Endothelial cell of umbilical vein (primary cell): ENCODE results near the gene KLK2. TPM values are rescaled to one million over a fixed set of nuclear protein-coding genes. Genes with fewer than 3 reads are reported as not detected.
A peak's percentile ranks its signal among the peaks of the same experiment; 100 is the strongest.

ENCODE experiments used
- BruUV-seq: library from RNA; stranded (reverse); fragments of 400-500 nt; replicated peaks from 2 replicates; lab custom pipeline; 2021; lab: Mats Ljungman, UMichigan
- CTCF ChIA-PET: fragments of 300-600, 350-600 bp; sonication (Branson Sonifier 250); formaldehyde crosslinking; loops from one replicate; lab custom pipeline; 2021; ENCODE audit warnings: antibody characterized with exemption, inconsistent platforms; lab: Charles Lee
- POLR2A ChIA-PET: fragments of 300-600, 350-600 bp; sonication (Branson Sonifier 250); formaldehyde crosslinking; loops from one replicate; lab custom pipeline; 2021; ENCODE audit warnings: antibody characterized with exemption, inconsistent platforms; lab: Charles Lee
- DNase-seq: peaks from one replicate; pipeline ENCODE4 v3.0.0-alpha.2; 2011; ENCODE audit warnings: low read depth, low spot score
- FAIRE-seq: peaks from 2 replicates; lab custom pipeline; 2011; peaks lifted over from hg19 to GRCh38; lab: Jason Lieb, UNC
- H2AFZ ChIP-seq: 2 replicates; pipeline ENCODE4 v1.6.0; 2012; ENCODE audit warnings: low read depth, low read length, control low read depth, inconsistent platforms
- H3K27ac ChIP-seq: 2 replicates; pipeline ENCODE4 v1.5.1; 2011; ENCODE audit warnings: low read depth, mild to moderate bottlenecking, control low read depth, low read length, moderate library complexity; ENCODE audit not compliant: insufficient read depth
- H3K27me3 ChIP-seq, 2 experiments: 2 replicates each; pipeline versions ENCODE4 v1.6.0 to v1.6.1; 2011; ENCODE audit warnings: low read length in 2 of 2, mixed read lengths in 1 of 2; ENCODE audit not compliant: control insufficient read depth in 2 of 2, insufficient read depth in 2 of 2
- H3K36me3 ChIP-seq, 2 experiments: 2 replicates in 1 of 2; 3 replicates in 1 of 2; pipeline ENCODE4 v1.5.1; 2011; ENCODE audit warnings: low read length in 2 of 2, mild to moderate bottlenecking in 1 of 2, moderate library complexity in 1 of 2; ENCODE audit not compliant: control insufficient read depth in 2 of 2, insufficient read depth in 2 of 2; ENCODE audit errors: extremely low read depth in 1 of 2
- H3K4me1 ChIP-seq: 3 replicates; pipeline ENCODE4 v1.5.1; 2011; ENCODE audit warnings: mild to moderate bottlenecking, low read length; ENCODE audit not compliant: control insufficient read depth, insufficient read depth; ENCODE audit errors: extremely low read depth
- H3K4me2 ChIP-seq: 2 replicates; pipeline ENCODE4 v1.6.1; 2011; ENCODE audit warnings: low read length, control low read depth, mixed read lengths; ENCODE audit not compliant: insufficient read depth
- H3K4me3 ChIP-seq, 3 experiments: fragments of 200-600 bp in 1 of 3; sonication (generic), shearing (Covaris generic) in 1 of 3; replicated peaks in 1 of 3; 2 replicates each; pipeline ENCODE4 v1.5.1; 2011 to 2016; ENCODE audit warnings: control low read depth in 3 of 3, low read length in 3 of 3, mild to moderate bottlenecking in 2 of 3, inconsistent platforms in 1 of 3, low read depth in 1 of 3, moderate library complexity in 1 of 3; ENCODE audit not compliant: insufficient read depth in 1 of 3
- H3K79me2 ChIP-seq: 2 replicates; pipeline ENCODE4 v1.6.0; 2012; ENCODE audit warnings: low read length, inconsistent platforms; ENCODE audit not compliant: control insufficient read depth, insufficient read depth
- H3K9ac ChIP-seq: replicated peaks from 2 replicates; pipeline ENCODE3; 2011; ENCODE audit warnings: low read length, control low read depth; ENCODE audit not compliant: insufficient read depth; ENCODE audit errors: extremely low read depth
- H3K9me1 ChIP-seq: replicated peaks from 3 replicates; pipeline ENCODE4 v1.6.0; 2011; ENCODE audit warnings: mild to moderate bottlenecking, low read length; ENCODE audit not compliant: control insufficient read depth, insufficient read depth; ENCODE audit errors: extremely low read depth
- H3K9me3 ChIP-seq: replicated peaks from 2 replicates; pipeline ENCODE4 v1.5.1; 2012; ENCODE audit warnings: low read length, inconsistent platforms; ENCODE audit not compliant: control insufficient read depth, insufficient read depth
- H4K20me1 ChIP-seq: replicated peaks from 2 replicates; pipeline ENCODE3; 2011; ENCODE audit warnings: mild to moderate bottlenecking, low read length; ENCODE audit not compliant: control insufficient read depth, insufficient read depth; ENCODE audit errors: extremely low read depth
- EZH2 ChIP-seq: IDR thresholded peaks from 2 replicates; pipeline ENCODE4 v1.6.1; 2012; ENCODE audit warnings: borderline replicate concordance, low read depth, mild to moderate bottlenecking, moderate library complexity, low read length, inconsistent platforms; ENCODE audit not compliant: severe bottlenecking
- GATA2 ChIP-seq: IDR thresholded peaks from 2 replicates; pipeline ENCODE4 v1.7.0; 2011; ENCODE audit warnings: low read depth, mild to moderate bottlenecking, moderate library complexity, mixed read lengths, low read length; ENCODE audit not compliant: insufficient read length, insufficient read depth
- JUN ChIP-seq: IDR thresholded peaks from 2 replicates; pipeline ENCODE4 v1.6.1; 2011; ENCODE audit warnings: borderline replicate concordance, low read depth; ENCODE audit not compliant: insufficient read length, insufficient read depth
- MYC ChIP-seq: IDR thresholded peaks from one replicate; pipeline ENCODE4 v1.6.1; 2011; ENCODE audit warnings: mild to moderate bottlenecking, low read depth, low read length
- POLR2A ChIP-seq: IDR thresholded peaks from 2 replicates; pipeline ENCODE4 v1.6.1; 2012; ENCODE audit warnings: low read depth, mild to moderate bottlenecking, control low read depth, low read length
- POLR2AphosphoS5 ChIP-seq: IDR thresholded peaks from 2 replicates; pipeline ENCODE4 v1.6.1; 2012; ENCODE audit warnings: low read depth, mild to moderate bottlenecking, control low read depth, low read length, moderate library complexity; ENCODE audit not compliant: insufficient read depth
- dilution Hi-C: fragments of 300-500 bp; cut with MboI; formaldehyde crosslinking; loops from one replicate; pipeline ENCODE4 v1.15.0; 2019; ENCODE audit warnings: low sequenced_read_pairs; ENCODE audit not compliant: extremely low pct_ligation_motif_present
- intact Hi-C: fragments of 100-400 bp; cut with micrococcal nuclease; formaldehyde crosslinking; loops from one replicate; pipeline ENCODE4 v1.10.0; 2022
- polyA plus RNA-seq, 4 experiments: library from polyadenylated mRNA; depleted of rRNA in 3 of 4; stranded (reverse) in 3 of 4; unstranded in 1 of 4; fragments of >200 nt; gene quantifications; 2 replicates each; pipeline versions ENCODE4 v1.2.1 to v1.2.3, GENCODE V29; 2011 to 2012; ENCODE audit warnings: missing spikeins in 1 of 4
- total RNA-seq: library from RNA; stranded (reverse); gene quantifications from 2 replicates; pipeline ENCODE4 v1.2.3, GENCODE V29; 2021
- TF ChIP-seq, protein P1 (sequence below), 2 donors: IDR thresholded peaks; 1 replicate in 1 of 2; 2 replicates in 1 of 2; pipeline ENCODE4 v1.5.1; 2011; ENCODE audit warnings: low read length in 2 of 2, mild to moderate bottlenecking in 2 of 2, moderate library complexity in 2 of 2, control low read depth in 1 of 2, inconsistent platforms in 1 of 2, low read depth in 1 of 2; ENCODE audit not compliant: insufficient read depth in 1 of 2; ENCODE audit errors: extremely low read depth in 1 of 2
- TF ChIP-seq, protein P2 (sequence below): IDR thresholded peaks from 2 replicates; pipeline ENCODE4 v1.6.1; 2011; ENCODE audit not compliant: insufficient read depth, insufficient read length

The KLK2 gene
- total and polyA plus RNA-seq, 2 donors (not counting 3 experiments of a cell fraction or from before 2014, with no cell fraction given) = not detected

DNA sequence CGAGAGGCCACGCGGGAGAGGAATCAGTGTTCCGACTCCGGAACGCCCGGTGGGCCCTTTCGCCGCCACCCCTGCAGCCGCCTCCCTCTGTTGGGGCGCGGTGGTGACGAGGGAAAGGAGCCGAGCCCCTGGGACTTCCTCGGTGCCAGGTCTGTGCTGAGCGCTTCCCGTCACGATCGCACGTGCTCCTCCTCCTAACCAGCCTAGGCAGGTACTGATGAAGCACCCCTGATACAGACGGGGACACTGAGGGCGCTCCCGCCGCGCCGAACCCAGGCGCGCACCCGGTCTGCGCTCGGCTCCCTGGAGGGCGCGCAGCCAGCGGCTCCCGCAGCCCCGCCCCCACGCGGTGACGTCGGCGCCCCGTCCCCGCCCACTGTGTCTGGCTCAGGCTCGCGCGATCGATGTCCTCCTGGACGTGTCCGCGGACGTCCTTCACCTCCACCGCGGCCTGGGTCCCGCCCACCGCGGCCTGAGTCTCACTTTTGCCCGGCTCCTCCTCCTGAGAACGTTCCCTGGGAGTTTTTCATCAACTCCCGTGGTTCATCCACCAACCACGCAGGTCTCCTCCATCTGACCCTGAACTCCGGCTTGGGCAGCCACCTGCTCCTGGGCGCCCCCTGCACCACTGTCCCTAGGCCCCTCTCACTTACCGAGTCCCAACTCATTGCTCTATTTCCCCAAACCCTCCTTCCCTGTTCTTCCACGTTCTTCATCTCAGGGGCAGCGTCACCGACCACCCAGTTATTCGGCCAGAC, 37.3 kb upstream of the KLK2 start:
- BruUV-seq = no TSS peak
- peak overlapping the region; percentile 5 to 61 (median 60) for H3K4me3 ChIP-seq
- no peaks in the 10 kb centered on the region for H3K9me3 ChIP-seq
- ChIA-PET CTCF (no interaction called here), POLR2A (no interaction called here)
- DNase-seq (peak; percentile 72), FAIRE-seq (peak; percentile 89)
- no peaks in the 10 kb centered on the region for H3K27me3 ChIP-seq
- peak overlapping the region; percentile 58 for H3K4me2 ChIP-seq
- H3K9me1 ChIP-seq = no peaks in the 10 kb centered on the region
- peaks cover 4% of the 10 kb centered on the region for H3K4me1 ChIP-seq
- peak overlapping the region; percentile 97 for H2AFZ ChIP-seq
- H4K20me1 ChIP-seq = no peaks in the 10 kb centered on the region
- dilution Hi-C loops (no loop called here), intact Hi-C loops (loop anchor here (1.0 kb wide), 1 partner anchor 31 kb away; no protein-coding TSS in a partner anchor)
- peak overlapping the region; percentile 14 for H3K9ac ChIP-seq
- H3K27ac ChIP-seq = no peak overlapping the region
- no peaks in the 10 kb centered on the region for H3K36me3 ChIP-seq
- H3K79me2 ChIP-seq = no peaks in the 10 kb centered on the region
- TF ChIP-seq POLR2A (peak; percentile 59), MYC (no peak), GATA2 (no peak), JUN (no peak), POLR2AphosphoS5 (peak; percentile 26), EZH2 (no peak)
- TF ChIP-seq, protein P1, sequence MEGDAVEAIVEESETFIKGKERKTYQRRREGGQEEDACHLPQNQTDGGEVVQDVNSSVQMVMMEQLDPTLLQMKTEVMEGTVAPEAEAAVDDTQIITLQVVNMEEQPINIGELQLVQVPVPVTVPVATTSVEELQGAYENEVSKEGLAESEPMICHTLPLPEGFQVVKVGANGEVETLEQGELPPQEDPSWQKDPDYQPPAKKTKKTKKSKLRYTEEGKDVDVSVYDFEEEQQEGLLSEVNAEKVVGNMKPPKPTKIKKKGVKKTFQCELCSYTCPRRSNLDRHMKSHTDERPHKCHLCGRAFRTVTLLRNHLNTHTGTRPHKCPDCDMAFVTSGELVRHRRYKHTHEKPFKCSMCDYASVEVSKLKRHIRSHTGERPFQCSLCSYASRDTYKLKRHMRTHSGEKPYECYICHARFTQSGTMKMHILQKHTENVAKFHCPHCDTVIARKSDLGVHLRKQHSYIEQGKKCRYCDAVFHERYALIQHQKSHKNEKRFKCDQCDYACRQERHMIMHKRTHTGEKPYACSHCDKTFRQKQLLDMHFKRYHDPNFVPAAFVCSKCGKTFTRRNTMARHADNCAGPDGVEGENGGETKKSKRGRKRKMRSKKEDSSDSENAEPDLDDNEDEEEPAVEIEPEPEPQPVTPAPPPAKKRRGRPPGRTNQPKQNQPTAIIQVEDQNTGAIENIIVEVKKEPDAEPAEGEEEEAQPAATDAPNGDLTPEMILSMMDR (IDR thresholded peaks at IDR 0.05; ENCODE audit: extremely low read depth in 1 of 2, insufficient read depth in 1 of 2, low read depth in 1 of 2, low read length in 2 of 2) = peak in 1 of 2 donors; percentile 2
- TF ChIP-seq, protein P2, sequence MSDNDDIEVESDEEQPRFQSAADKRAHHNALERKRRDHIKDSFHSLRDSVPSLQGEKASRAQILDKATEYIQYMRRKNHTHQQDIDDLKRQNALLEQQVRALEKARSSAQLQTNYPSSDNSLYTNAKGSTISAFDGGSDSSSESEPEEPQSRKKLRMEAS = peak; percentile 13
